AG04449 (cell line): Measurements from ENCODE around the gene FSHR.

ENCODE experiments used
- CTCF ChIA-PET: fragments of 350-600 bp; formaldehyde crosslinking; extraction: SDS; loops from one replicate; lab custom pipeline; 2021; ENCODE audit warnings: antibody characterized with exemption; lab: Yijun Ruan, JAX
- POLR2A ChIA-PET: fragments of 400-600, 350-600 bp; formaldehyde crosslinking; extraction: SDS; loops from one replicate; lab custom pipeline; 2020; ENCODE audit warnings: antibody characterized with exemption, inconsistent platforms; lab: Yijun Ruan, JAX
- DNase-seq: peaks from one replicate; pipeline ENCODE4 v3.0.0-alpha.2; 2010; ENCODE audit warnings: low read depth, low spot score
- H3K4me3 ChIP-seq: 2 replicates; pipeline ENCODE4 v1.5.1; 2011; ENCODE audit warnings: low read depth, mild to moderate bottlenecking, control low read depth, low read length
- CTCF ChIP-seq: IDR thresholded peaks from one replicate; pipeline ENCODE4 v1.5.1; 2011; ENCODE audit warnings: mild to moderate bottlenecking, moderate library complexity, low read length, control low read depth, inconsistent platforms; ENCODE audit not compliant: insufficient read depth; ENCODE audit errors: missing control alignments

The FSHR gene

DNA sequence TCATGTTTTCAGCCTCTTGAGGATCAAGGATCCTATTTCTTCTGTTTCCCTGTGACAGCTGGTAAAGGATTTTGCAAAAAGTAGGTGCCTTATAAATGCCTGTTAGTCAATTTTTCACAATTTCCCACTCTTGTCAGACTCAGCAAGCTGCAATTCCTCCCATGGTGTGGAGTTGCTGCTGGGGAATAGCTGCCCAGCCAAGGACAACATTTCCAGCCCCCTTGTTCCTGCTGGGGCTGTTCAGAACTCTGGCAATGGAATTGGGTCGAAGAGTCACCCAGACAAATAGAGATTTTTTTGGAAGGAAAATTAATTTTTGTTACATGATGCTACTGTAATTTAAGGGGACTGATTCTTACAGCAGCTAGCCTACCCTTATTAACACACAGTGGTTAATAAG is 43.7 kb downstream of the FSHR start:
- DNase-seq = no peak
- ChIA-PET CTCF (no interaction called here), POLR2A (no interaction called here)
- H3K4me3 ChIP-seq = no peak overlapping the region
- no peak for TF ChIP-seq CTCF

- ChIA-PET CTCF (no interaction called here), POLR2A (no interaction called here)
- no peak for TF ChIP-seq CTCF
- no peak for DNase-seq
- H3K4me3 ChIP-seq = no peak overlapping the region
Measured at GRCh38 chr2:49108851-49109250, 45.5 kb downstream of the FSHR start.

DNA sequence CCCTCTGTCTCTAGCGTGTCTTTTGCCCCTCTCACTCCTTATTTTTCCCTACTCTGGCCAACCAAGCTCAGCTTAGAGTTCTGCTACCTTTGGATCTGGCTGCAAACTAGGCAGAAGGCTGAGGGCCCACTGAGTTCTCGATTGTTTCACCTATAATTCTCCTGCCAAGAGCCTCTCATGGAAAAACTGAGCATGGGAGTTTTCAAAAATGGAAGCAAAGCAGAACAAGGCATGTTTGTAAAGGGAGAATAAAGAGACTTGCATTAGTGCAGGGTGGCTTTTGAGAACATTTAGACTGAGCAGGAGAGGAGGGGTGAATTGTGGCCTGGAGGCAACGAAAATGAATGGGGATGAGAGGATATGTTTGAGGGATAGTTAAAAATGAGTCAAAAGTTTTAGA is 45.9 kb downstream of the FSHR start:
- CTCF ChIA-PET = no interaction called here

GRCh38 chr2:49105506-49105905 is 48.8 kb downstream of the FSHR start:
- CTCF ChIA-PET = no interaction called here
- TF ChIP-seq CTCF = no peak
- H3K4me3 ChIP-seq = no peak overlapping the region
- no peak for DNase-seq
- POLR2A ChIA-PET = no interaction called here

More for the DNA sequence above, 45.9 kb downstream of the FSHR start:
- no peak for DNase-seq
- no peak for TF ChIP-seq CTCF
- no peak overlapping the region for H3K4me3 ChIP-seq
- POLR2A ChIA-PET = no interaction called here

- ChIA-PET POLR2A (interaction anchor here (0.5 kb wide), 1 partner anchor 270 kb away, joined by 3 read pairs; no protein-coding TSS in a partner anchor), CTCF (no interaction called here)
- H3K4me3 ChIP-seq = no peak overlapping the region
- no peak for DNase-seq
- TF ChIP-seq CTCF = no peak
Measured at GRCh38 chr2:49102146-49102545, 52.2 kb downstream of the FSHR start.

DNA sequence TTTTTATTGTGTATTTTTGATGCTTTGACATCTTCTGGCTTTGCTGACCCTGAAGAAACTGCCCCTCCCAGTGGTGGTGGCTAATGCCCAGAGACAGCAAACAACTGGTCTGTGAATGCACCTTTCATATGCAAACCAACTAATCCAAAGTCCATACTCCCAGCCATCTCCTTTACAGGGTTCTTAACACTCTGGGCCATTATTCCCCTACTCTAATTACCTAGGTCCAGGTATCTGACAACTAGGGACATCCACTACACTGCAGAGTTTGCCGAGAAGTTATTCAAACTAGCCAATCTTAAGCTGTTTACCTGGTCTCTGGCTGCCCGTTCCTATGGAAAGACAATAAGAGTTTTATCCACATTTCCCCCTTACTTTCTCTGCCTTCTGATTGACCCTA is 73.6 kb downstream of the FSHR start:
- no peak for TF ChIP-seq CTCF

More for the DNA sequence above, 73.6 kb downstream of the FSHR start:
- POLR2A ChIA-PET = no interaction called here
- H3K4me3 ChIP-seq = no peak overlapping the region
- CTCF ChIA-PET = no interaction called here
- DNase-seq = no peak
